ENCODE measurements around the gene ASPG.

The ASPG gene

GRCh38 chr14:104085032-104085888, at the start of gene ASPG:
Gene ASPG (plus strand): TSS chr14:104085700. CDS start chr14:104085771, 71 bp downstream.
- in situ Hi-C loops (cut with MboI; ENCODE audit: low sequenced_read_pairs) = loop anchor here (25.0 kb wide), 1 partner anchor 552 kb away; no protein-coding TSS in a partner anchor

- in situ Hi-C loops (cut with MboI; ENCODE audit: low sequenced_read_pairs) = no loop called here
These were observed 49.3 kb upstream of the ASPG start for GRCh38 chr14:104036212-104036611.

- in situ Hi-C loops (cut with MboI; ENCODE audit: low sequenced_read_pairs) = no loop called here
These were observed 48.4 kb upstream of the ASPG start for GRCh38 chr14:104037074-104037473.

- in situ Hi-C loops (cut with MboI; ENCODE audit: low sequenced_read_pairs) = no loop called here
These were observed 47.6 kb upstream of the ASPG start for GRCh38 chr14:104037903-104038302.

- in situ Hi-C loops (cut with MboI; ENCODE audit: low sequenced_read_pairs) = no loop called here
These were observed 46.3 kb upstream of the ASPG start for GRCh38 chr14:104039214-104039613.

GRCh38 chr14:104040539-104040938, 45.0 kb upstream of the ASPG start:
- in situ Hi-C loops (cut with MboI; ENCODE audit: low sequenced_read_pairs) = no loop called here

GRCh38 chr14:104041430-104042104, 43.9 kb upstream of the ASPG start:
- in situ Hi-C loops (cut with MboI; ENCODE audit: low sequenced_read_pairs) = no loop called here

GRCh38 chr14:104044016-104044415, 41.5 kb upstream of the ASPG start:
- in situ Hi-C loops (cut with MboI; ENCODE audit: low sequenced_read_pairs) = no loop called here

- in situ Hi-C loops (cut with MboI; ENCODE audit: low sequenced_read_pairs) = no loop called here
These were observed 37.7 kb upstream of the ASPG start for GRCh38 chr14:104047761-104048160.

GRCh38 chr14:104048758-104049507, 36.6 kb upstream of the ASPG start:
- in situ Hi-C loops (cut with MboI; ENCODE audit: low sequenced_read_pairs) = no loop called here

GRCh38 chr14:104049576-104050240, 35.8 kb upstream of the ASPG start:
- in situ Hi-C loops (cut with MboI; ENCODE audit: low sequenced_read_pairs) = no loop called here

GRCh38 chr14:104051092-104051813, 34.2 kb upstream of the ASPG start:
- in situ Hi-C loops (cut with MboI; ENCODE audit: low sequenced_read_pairs) = no loop called here

GRCh38 chr14:104054222-104054905, 31.1 kb upstream of the ASPG start:
- in situ Hi-C loops (cut with MboI; ENCODE audit: low sequenced_read_pairs) = no loop called here

GRCh38 chr14:104062281-104062680, 23.2 kb upstream of the ASPG start:
- in situ Hi-C loops (cut with MboI; ENCODE audit: low sequenced_read_pairs) = no loop called here

GRCh38 chr14:104064003-104064402, 21.5 kb upstream of the ASPG start:
- in situ Hi-C loops (cut with MboI; ENCODE audit: low sequenced_read_pairs) = no loop called here

GRCh38 chr14:104066279-104066678, 19.2 kb upstream of the ASPG start:
- in situ Hi-C loops (cut with MboI; ENCODE audit: low sequenced_read_pairs) = no loop called here

- in situ Hi-C loops (cut with MboI; ENCODE audit: low sequenced_read_pairs) = no loop called here
These were observed 18.7 kb upstream of the ASPG start for GRCh38 chr14:104066719-104067295.

- in situ Hi-C loops (cut with MboI; ENCODE audit: low sequenced_read_pairs) = no loop called here
These were observed 16.0 kb upstream of the ASPG start for GRCh38 chr14:104069541-104069940.

GRCh38 chr14:104072586-104072985, 12.9 kb upstream of the ASPG start:
- in situ Hi-C loops (cut with MboI; ENCODE audit: low sequenced_read_pairs) = no loop called here

Data from HL-60/S4 treated with retinoic acid at 250 ng/mL for 4 days and 3 days (cell line).